HG03457 (cell line): ENCODE results near the gene ADARB2.
"Not testable (repeated sequence)": the region's sequence is repeated elsewhere in the genome, so short reads cannot be mapped to it uniquely, and the experiment has no call there.

Experiments used
- ATAC-seq: cut with Tn5 transposase; IDR thresholded peaks from one replicate; pipeline ENCODE4 v1.9.1; 2021; ENCODE audit warnings: moderate number of reproducible peaks; ENCODE audit not compliant: unreplicated experiment

Gene ADARB2

DNA sequence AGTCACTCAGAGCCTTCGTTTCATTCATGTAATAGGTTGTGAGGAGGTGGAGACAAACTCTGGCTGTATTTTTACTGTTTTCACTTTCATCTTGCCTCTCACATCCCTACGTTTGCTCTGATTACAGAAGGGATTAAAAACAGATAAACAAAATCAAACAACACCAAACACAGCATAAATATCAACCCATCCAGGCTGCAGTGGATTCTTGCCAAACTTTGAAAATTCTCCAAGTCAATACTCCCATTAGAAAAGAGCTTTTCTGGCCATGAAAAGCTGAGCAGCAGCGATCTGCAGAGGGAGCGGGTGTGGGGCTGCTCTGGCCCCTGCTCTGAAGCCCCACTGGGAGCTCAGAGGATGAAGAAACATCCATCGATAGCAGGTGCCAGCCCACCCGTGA lies 397.9 kb downstream of the ADARB2 start:
- ATAC-seq, result no peak

DNA sequence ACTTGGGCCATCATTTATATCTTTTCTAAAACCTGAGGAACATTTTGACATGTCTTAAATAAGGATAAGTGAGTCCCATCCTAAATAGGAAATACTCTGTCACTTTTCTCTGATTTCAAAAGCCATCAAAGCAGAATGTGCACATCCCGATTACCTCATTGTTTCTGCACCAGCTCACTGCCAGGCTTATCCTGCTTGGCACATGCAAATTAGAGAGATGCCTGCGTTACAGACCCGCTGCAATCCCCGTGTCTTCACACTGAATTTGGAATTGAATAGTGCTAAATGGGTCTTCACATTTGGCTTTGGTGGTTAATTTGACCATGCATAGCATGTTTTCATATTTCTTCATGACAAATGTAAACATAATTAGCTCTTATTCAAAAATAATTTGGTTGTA lies 401.7 kb downstream of the ADARB2 start:
- ATAC-seq, result no peak

DNA sequence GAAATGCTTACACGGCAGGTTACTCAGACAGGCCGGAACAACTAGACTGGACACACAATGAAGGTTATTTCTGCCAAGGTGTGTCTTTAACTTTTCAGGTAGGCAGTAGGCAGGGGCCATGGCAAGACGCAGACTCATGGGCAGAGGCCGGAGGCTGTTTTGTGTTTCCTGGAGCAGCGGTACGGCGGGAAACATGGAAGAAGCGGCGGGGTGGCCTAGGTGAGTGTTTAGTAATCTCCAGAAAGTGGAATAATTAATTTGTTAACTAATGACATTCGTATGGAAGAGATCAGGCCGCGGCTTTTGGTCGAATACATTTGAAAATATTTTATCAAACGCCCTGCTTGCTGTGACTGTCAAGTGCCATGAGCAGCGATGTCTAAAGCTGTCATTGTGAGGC lies 403.3 kb downstream of the ADARB2 start:
- no peak for ATAC-seq

GRCh38 chr10:1331560-1331959 lies 405.8 kb downstream of the ADARB2 start:
- ATAC-seq, result no peak

DNA sequence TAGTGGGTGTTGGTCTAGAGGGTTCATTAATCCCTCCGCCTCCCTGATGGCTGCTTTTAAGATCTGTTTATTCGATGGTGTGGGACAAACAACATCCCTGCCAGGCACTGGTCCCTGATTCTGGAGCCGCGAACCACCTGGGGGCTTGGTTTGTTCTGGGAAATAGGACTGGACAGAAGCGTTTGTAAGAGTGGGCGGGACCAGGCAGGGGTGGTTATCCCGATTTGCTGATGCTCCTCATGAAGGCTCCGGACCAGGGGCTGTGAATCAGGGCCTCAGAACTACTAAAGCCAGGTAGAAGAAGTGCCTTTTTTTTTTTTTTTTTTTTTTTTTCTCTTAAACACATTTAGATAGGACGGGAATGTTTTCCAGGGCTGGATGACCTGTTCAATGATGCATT lies 407.7 kb downstream of the ADARB2 start:
- ATAC-seq, result no peak

GRCh38 chr10:1328981-1329614 lies 408.2 kb downstream of the ADARB2 start:
- ATAC-seq, result no peak

DNA sequence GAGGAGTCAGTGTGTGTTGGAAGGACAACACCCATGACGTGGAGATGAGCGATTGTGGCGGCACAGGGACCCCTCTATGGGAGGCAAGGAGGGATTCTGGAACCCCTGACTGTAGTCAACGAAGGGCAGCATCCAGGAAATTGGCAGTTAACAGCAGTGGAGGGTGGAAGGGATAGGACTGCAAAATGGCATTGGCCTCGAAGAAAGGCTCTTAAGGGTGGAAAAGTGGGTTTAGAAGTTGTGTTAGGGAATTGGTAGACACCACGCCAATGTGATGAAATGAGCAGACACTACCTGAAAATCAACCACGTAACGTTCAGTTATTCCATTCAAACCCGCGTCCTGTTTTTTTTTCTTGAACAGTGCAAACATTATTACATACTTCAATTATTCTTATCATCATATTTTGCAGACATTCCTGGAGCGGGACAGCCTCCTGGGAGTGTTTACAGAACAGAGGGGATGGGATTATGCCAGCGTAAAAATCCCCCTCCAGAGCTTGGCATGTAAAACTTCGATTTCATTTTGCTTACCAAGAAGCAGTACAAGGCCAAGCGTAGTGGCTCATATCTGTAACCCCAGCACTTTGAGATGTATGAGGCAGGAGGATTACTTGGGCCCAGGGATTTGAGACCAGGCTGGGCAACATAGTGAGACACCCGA lies 409.0 kb downstream of the ADARB2 start:
- ATAC-seq, result no peak

DNA sequence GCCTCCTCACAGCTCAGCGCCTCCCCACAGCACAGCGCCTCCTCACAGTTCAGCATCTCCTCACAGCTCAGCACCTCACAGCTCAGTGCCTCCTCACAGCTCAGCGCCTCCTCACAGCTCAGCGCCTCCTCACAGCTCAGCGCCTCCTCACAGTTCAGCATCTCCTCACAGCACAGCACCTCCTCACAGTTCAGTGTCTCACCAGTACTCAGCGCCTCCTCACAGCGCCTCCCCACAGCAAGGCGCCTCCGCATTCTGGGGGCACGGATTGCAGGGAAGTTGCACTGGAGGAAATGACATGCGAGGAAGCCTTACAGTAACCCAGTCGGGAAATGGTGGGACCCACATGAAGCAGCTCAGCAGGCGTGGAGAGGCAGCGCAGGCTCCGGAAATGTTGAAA lies 409.6 kb downstream of the ADARB2 start:
- ATAC-seq, result no peak

GRCh38 chr10:1326514-1326913 lies 410.8 kb downstream of the ADARB2 start:
- ATAC-seq, result not testable (repeated sequence)

- no peak for ATAC-seq
Measured at GRCh38 chr10:1324903-1325302, 412.4 kb downstream of the ADARB2 start.

- ATAC-seq, result no peak
Measured at GRCh38 chr10:1323951-1324350, 413.4 kb downstream of the ADARB2 start.

DNA sequence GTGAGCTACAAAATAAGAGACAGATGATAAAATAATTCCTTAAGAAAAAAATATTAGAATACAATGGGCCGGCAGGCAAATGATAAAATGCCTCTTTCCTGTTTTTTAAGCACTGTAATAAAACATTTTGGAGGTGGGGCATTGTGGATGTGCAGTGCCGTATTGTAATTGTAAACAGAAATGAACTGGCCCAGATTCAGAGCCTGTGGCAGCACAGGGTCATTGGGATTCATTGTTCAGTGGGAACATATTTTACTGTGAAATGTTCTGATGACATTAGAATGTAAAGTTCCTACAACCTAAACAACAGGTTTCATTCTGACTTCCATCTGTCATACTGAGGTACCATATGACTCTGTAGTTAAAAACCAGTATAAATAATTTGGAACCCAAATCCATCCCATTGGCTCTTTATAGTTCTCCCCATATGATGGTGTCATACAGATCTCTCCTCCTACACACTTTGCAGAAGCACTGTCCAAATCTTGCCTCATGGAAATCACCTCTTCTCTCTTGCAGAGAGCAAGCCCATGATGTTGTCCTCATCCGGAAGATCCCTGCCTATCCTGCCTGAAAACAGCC lies 416.5 kb downstream of the ADARB2 start:
- ATAC-seq, result no peak

- ATAC-seq, result no peak
Measured at GRCh38 chr10:1316809-1317143, 420.5 kb downstream of the ADARB2 start.

DNA sequence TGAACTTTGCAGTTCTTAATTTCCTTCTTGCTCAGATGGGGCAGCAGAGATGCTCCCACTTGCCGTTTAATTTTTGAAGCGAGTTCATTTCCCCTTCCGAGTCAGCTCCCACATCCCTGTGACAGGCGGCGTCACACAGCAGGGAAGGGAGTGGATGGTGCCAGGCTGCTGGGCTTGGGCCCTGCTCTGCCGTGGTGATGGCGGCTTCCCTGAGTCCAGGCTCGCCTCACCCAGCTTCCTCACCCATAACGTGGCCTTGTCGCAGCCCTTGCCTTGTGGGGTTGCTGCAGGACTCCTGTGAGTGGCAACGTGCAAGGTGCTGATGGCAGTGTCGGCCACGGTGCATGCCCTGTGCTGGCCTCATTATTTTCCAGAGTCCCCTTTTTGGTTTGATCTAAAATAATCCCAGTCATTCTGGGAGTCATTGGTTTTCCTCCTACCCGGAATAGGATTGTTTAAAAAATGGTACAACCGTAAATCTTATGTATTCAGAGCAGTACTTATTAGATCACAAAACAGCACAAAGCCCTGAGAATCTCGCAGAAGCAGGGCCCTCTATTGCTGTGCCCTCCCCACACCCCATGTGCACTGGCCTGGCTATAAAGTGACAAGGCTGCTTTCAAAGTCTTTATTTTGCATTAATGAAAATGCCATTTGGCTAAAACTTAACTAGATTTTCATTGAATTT lies 421.1 kb downstream of the ADARB2 start:
- ATAC-seq, result no peak

GRCh38 chr10:1315178-1315577 lies 422.1 kb downstream of the ADARB2 start:
- no peak for ATAC-seq

GRCh38 chr10:1311726-1312125 lies 425.6 kb downstream of the ADARB2 start:
- ATAC-seq, result no peak

DNA sequence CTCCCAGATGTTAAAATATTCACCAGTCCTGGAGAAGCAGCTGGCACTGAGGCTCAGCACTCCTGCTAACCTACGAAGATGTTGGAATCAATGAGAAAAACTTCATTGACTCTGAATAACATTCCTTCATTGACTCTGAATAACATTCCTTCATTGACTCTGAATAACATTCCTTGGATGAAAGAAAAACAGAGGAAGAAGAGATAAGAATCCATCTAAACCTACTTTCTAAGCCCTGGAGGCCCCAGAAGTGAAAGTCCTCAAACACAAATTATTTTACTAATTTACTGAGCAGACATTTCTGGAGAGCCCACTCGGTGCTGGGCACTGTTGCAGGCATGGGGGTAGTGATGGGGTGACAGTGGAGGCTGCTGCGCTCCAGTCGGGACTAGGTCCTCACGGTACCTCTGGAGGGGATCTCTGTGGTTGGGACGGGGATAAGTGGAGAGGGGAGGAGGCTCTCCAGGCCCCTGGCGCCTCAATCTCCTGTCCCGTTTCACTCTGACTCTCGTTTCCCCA lies 427.0 kb downstream of the ADARB2 start:
- no peak for ATAC-seq

- no peak for ATAC-seq
Measured at GRCh38 chr10:1309617-1310270, 427.6 kb downstream of the ADARB2 start.

DNA sequence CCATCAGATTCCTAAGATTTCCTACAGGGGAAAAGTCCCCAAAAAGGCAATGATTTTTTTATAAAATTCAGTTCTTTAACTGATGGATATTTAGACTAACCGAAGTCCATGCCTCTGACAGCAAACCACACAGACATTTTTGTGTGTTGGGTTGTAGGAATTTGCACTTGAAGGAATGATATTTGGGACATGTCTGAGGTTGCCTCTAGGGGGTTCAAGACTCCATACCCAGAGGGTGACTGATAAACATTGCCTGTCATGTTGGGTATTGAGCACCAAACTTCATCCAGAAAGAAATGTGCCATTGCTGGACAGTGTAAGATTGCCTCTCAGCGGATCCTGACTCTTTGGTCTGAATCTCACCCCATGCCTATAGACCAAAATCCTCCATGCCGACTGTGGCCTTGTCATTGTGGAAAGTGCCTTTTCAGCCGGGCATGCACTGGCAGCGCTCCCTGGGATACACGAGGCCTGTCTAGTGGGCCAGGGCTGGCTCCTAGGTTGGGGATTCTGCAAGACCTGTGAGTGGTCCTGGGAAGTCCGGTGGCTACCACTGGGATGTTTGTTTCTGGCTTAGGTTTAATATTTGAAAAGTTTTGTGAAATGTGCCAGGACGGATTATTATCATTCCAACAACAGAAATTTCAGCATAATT lies 428.2 kb downstream of the ADARB2 start:
- ATAC-seq, result no peak

DNA sequence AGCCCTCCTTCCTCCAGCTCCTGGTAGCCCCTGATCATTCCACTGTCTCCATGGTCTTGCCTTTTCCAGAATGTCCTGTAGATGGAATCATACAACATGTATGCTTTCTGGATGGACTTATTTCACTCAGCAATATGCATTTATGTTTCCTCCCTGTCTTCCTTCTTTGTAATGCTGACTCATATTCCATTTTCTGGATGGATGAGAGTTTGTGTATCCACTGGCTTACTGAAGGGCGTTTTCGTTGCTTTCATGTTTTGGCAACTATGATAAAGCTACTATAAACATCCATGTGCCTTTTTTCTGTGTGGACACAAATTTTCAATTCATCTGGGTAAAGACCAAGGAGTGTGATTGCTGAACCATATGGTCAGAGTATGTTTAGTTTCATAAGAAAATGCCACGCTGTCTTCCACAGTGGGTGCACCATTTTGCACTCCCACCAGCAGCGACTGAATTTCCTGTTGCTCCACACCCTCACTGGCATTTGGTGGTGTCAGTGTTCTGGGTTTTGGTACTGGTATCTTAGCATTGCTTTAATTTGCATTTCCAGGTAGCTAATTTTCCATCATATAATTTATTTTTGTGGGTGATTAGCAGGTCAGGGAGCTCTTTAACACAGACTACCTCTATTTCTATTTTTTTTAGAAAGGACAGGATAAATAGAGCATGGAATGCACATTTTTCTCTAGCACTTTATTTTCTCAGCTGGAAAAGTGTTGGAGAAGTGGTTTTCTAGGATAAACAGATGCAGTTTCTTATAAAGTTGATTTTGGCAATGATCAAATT lies 429.0 kb downstream of the ADARB2 start:
- no peak for ATAC-seq
